PFSK-1 (cell line): ENCODE data around the gene SHD.

Experiments used
- POLR2AphosphoS5 ChIP-seq: IDR thresholded peaks from 2 replicates; pipeline ENCODE4 v1.6.1; 2012; ENCODE audit warnings: low read depth, mild to moderate bottlenecking, control low read depth, low read length, moderate library complexity
- SIN3A ChIP-seq: IDR thresholded peaks from 2 replicates; pipeline ENCODE4 v1.6.1; 2012; ENCODE audit warnings: mild to moderate bottlenecking, low read length, moderate library complexity, borderline replicate concordance; ENCODE audit not compliant: insufficient read depth
- TAF1 ChIP-seq: IDR thresholded peaks from 2 replicates; pipeline ENCODE4 v1.6.1; 2012; ENCODE audit warnings: low read length, control low read depth, borderline replicate concordance; ENCODE audit not compliant: insufficient read depth
- TF ChIP-seq, protein P1 (sequence below), 2 experiments: IDR thresholded peaks; 2 replicates each; pipeline versions ENCODE4 v1.6.1 to v1.8.0; 2011 to 2012; ENCODE audit warnings: low read depth in 2 of 2, low read length in 2 of 2, control low read depth in 1 of 2, inconsistent platforms in 1 of 2, mild to moderate bottlenecking in 1 of 2, moderate library complexity in 1 of 2; ENCODE audit not compliant: insufficient read depth in 1 of 2

DNA sequence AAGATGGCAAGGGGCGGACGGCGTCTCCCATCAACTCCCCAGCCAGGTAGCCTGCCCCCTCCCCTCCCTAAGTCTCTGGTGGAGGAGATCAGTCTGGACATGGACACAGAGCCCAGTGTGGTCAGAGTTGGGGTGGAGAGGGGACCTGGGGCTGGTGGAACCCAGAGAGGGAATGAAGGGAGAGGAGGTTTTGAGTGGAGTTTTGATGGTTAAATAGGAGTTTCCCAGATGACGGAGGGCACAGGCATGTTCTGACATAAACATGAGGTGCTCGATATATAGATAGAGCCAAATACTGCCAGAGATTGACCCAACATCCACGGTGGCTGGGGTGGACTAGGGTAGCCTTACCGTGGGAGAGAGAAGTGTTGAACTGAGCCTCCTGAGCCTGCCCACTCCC lies 39.4 kb downstream of the SHD start:
- TF ChIP-seq, protein P1, sequence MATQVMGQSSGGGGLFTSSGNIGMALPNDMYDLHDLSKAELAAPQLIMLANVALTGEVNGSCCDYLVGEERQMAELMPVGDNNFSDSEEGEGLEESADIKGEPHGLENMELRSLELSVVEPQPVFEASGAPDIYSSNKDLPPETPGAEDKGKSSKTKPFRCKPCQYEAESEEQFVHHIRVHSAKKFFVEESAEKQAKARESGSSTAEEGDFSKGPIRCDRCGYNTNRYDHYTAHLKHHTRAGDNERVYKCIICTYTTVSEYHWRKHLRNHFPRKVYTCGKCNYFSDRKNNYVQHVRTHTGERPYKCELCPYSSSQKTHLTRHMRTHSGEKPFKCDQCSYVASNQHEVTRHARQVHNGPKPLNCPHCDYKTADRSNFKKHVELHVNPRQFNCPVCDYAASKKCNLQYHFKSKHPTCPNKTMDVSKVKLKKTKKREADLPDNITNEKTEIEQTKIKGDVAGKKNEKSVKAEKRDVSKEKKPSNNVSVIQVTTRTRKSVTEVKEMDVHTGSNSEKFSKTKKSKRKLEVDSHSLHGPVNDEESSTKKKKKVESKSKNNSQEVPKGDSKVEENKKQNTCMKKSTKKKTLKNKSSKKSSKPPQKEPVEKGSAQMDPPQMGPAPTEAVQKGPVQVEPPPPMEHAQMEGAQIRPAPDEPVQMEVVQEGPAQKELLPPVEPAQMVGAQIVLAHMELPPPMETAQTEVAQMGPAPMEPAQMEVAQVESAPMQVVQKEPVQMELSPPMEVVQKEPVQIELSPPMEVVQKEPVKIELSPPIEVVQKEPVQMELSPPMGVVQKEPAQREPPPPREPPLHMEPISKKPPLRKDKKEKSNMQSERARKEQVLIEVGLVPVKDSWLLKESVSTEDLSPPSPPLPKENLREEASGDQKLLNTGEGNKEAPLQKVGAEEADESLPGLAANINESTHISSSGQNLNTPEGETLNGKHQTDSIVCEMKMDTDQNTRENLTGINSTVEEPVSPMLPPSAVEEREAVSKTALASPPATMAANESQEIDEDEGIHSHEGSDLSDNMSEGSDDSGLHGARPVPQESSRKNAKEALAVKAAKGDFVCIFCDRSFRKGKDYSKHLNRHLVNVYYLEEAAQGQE (IDR thresholded peaks at IDR 0.05; ENCODE audit: insufficient read depth in 1 of 2, low read depth in 2 of 2, low read length in 2 of 2) = no peak
- TF ChIP-seq POLR2AphosphoS5 (no peak), SIN3A (no peak), TAF1 (no peak)
